GM21447 (cell line): ENCODE results near the gene ATXN7L3.
"Not testable (repeated sequence)": the region's sequence is repeated elsewhere in the genome, so short reads cannot be mapped to it uniquely, and the experiment has no call there.

ENCODE experiments used
- ATAC-seq: cut with Tn5 transposase; IDR thresholded peaks from one replicate; pipeline ENCODE4 v1.9.1; 2021; ENCODE audit not compliant: unreplicated experiment

ATXN7L3 gene

DNA sequence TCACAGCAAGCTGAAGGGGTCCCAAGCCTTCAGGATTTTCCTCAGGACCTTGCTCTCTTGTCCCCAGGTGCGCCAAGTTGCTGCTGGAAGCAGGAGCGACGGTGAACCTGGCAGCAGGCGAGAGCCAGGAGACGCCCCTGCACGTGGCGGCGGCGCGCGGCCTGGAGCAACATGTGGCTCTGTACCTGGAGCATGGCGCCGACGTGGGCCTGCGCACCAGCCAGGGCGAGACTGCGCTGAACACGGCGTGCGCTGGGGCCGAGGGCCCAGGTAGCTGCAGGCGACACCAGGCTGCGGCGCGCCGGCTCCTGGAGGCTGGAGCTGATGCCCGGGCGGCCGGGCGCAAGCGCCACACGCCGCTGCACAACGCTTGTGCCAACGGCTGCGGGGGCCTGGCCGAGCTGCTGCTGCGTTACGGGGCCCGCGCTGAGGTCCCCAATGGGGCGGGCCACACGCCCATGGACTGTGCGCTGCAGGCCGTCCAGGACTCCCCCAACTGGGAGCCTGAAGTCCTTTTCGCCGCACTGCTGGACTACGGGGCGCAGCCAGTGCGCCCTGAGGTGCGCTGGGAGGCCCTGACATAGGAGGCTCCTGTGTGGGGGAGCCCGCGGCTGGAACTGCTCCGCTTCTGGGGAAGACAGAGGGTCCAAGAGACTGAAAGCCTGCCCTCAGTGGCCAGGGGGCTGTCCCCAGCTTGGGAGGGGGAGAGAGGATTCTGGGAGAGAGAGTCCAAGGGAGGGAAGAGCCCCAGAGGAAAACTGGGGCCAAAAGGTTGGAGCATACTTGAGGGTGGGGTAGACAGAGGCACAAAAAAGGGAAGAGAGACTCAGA lies 22.8 kb downstream of the ATXN7L3 start:
- no peak for ATAC-seq

DNA sequence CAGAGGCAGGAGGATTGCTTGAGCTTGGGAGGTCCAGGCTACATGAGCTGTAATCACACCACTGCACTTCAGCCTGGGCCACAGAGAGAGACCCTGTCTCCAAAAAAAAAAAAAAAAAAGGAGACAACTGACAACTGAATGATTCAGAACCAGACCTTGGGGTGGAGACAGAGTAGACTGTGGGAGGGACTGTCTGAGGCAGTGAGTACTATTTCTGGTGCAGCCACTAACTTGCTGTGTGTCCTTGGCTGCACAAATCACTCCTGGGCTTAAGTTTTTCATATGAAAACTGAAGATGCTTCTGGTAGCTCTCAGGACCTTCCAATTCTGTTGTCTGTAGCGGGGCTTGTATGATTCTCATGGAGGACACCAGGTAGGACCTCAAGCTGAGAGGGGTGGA lies 23.4 kb downstream of the ATXN7L3 start:
- no peak for ATAC-seq

DNA sequence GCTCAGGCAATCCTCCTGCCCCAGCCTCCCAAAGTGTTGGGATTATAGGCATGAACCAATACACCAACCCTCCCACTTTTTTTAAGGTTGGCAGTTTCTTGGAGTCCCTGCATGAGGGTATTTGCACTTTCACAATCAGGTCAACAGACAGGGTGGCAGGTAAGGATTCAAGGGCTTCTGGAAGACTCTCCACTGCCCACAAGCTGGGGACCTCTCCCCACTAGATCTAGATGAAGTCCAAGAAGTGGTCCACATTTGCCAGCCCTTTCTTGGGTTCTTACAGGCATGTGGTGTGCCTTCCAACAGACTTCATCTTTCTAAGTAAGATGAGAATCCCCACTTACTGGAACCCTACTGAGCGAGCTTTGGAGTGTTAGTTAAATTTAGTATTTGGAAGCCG lies 25.3 kb downstream of the ATXN7L3 start:
- no peak for ATAC-seq

DNA sequence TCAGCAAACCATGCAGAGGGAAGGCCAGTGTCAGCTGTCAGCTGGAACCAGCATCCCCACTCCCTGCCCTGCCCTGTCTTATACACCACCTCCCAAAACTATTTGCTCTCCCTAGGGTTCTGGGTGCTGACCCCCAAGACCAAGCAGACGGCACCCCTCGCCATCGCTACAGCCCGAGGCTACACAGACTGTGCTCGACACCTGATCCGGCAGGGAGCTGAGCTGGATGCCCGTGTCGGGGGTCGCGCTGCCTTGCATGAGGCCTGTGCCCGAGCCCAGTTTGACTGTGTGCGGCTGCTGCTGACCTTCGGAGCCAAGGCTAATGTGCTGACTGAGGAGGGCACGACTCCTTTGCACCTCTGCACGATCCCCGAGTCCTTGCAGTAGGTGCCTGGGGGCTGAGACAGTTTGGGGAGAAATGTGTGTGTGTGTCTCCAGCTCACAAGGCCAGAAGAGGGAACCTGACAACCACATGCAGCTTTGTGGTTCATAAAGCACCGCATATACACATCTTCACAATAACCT lies 27.7 kb downstream of the ATXN7L3 start:
- no peak for ATAC-seq

DNA sequence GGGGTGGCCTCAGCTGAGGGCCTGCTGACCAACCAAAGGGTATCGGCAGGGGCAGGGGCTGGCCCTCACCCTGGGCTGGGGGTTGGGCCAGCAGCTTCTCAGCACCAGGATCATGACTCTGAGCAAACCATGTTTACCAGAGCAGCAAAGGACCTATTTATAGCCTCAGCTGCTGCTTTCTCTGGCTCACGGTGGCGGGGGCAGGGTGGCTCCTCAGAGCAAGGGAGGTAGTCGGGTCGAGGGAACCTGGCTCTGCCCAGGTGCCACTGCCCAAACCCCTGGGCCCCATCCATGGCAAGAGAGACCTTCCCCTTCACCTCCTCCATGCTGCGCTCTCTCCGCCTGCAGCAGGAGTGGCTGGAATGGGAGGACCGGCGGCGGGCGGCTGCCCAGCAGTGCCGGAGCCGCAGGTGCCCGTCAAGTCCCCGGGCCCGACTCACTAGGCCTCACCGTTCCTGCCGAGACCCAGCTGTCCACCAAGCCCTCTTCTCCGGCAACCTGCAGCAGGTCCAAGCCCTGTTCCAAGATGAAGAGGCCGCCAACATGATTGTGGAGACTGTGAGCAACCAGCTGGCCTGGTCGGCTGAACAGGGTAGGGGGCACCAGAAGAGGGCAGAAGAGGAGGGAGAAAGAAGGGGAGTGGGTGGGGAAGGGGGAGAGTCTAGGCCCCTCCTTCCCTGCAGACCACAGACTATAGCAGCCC lies 29.0 kb downstream of the ATXN7L3 start, which contains the start of gene ASB16:
Gene ASB16 (plus strand): TSS at position 206 of the 703 bp plus-strand sequence. CDS start 86 bp downstream, at position 292.
- ATAC-seq, result no peak

DNA sequence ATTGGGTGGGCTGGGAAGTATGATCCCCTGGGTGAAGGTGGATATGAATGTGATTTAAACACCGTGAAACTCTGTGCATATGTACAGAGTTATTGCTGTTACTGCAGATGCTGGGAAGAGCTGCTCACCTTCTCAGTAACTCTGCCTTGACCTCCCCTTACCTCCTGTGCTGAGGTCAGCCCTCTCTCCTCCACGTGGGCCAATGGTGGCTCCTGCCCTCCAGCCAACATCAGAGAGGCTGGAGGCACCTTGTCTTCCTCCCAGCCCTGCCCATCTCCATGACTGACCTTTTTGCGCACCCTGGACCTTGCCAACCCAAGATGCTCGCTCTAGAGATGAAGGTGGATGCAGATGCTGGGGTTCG lies 29.6 kb downstream of the ATXN7L3 start:
- ATAC-seq, result no peak

DNA sequence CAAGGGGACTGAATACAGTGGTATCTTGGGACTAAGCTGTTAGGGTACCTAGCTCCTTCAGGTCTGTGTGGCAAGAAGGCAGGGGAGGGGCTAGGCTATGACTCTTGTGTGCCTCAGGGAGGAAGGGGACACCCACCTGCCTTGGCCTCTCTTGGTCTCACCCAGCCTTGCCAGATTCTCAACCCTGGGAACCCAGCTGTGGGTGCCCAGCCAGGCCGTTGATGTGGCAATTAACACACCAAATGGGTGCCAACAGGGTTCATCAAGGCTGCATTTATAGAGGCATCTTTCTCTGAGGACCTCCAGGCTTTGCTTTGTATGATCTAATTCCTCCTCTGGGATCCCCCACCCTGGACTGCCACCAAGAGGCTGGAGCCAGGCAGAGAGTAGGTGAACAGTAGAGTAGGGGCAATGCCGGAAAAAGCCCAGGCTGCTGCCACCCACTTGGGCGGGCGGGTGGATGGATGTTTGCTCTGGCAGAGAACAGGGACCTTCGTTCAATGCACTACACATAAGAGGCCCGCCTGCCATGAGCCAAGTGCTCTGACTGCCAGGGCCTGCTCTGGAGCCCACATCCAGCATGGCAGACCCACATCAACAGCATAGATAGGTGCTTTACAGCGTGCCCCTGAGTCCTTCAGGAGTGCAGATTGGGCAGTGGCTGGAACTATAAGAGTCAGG lies 32.4 kb downstream of the ATXN7L3 start:
- no peak for ATAC-seq

DNA sequence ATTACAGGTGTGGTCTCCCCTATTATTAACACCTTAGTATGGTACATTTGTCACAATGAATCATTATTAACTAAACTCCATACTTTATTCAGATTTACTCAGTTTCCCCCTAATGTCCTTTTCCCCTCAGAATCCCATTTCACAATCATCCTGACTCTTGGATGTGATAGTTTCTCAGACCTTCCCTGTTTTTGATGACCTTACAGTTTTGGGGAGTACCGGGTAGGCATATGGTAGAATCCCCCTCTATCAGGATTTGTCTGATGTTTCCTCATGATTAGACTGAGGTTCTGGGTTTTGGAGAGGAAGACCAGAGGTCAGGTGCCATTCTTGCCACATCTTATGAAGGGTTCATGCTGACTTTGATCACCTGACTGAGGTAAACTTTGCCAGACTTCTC lies 35.2 kb downstream of the ATXN7L3 start:
- ATAC-seq, result no peak

DNA sequence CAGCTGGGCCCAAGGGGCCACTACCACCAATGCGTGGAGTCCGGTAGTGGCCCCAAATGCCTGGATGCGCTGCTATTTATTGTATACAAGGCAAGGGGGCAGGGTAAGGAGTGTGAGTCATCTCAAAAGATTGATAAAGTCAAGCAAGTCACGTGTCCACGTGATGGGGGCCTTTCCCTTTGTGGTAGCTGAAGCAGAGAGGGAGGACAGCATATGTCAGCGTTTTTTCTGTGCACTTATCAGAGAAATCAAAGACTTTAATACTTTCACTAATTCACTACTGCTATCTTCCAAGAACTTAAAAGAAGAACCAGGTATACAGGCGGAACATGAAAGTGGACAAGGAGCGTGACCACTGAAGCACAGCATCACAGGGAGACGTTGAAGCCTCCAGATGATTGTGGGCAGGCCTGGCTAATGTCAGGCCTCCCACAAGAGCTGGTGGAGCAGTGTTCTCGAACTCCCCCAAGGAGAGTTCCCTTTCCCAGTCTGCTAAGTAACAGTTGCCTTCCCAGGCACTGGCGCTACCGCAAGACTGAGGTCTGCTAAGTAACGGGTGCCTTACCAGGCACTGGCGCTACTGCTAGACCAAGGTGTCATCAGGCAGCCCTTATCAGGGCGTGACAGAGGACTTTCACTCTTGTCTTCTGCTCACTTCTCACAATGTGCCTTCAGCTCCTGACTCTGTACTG lies 40.0 kb downstream of the ATXN7L3 start:
- no peak for ATAC-seq

DNA sequence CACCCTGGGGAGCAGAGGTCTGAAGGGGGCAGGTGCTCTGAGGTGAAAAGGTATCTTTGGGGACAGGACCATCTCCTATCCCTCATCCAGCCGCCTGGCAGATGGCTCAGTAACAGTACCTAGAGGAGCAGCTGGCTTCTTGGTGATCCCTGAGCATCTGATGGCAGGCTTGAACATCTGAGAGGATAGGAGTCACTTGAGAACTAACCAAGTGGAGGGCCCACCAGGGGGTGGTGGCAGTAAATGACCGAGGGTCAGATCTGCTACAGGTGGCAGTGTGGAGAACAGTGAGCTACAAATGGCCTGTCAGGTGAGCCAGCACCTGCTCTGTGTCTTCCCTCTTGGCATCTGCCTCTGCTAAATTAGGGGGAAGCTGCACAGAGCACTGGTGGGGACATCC lies 44.2 kb downstream of the ATXN7L3 start:
- ATAC-seq, result no peak

DNA sequence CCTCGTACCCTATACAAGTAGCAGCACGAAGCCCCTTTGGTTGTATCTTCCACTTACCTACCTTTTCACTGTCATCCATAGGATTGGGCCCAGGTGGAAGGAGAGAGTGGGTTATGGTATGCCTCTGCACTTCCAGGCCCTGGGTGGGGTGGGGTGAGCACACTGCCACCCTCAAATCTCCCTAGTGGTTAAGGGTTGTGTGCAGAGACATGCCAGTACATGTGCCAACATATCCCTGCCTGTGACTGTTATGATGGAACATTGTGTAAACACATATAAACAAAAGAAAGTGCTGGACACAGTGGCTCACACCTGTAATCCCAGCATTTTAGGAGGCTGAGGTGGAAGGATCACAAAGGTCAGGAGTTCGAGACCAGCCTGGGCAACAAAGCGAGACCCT lies 46.8 kb downstream of the ATXN7L3 start:
- ATAC-seq, result no peak

DNA sequence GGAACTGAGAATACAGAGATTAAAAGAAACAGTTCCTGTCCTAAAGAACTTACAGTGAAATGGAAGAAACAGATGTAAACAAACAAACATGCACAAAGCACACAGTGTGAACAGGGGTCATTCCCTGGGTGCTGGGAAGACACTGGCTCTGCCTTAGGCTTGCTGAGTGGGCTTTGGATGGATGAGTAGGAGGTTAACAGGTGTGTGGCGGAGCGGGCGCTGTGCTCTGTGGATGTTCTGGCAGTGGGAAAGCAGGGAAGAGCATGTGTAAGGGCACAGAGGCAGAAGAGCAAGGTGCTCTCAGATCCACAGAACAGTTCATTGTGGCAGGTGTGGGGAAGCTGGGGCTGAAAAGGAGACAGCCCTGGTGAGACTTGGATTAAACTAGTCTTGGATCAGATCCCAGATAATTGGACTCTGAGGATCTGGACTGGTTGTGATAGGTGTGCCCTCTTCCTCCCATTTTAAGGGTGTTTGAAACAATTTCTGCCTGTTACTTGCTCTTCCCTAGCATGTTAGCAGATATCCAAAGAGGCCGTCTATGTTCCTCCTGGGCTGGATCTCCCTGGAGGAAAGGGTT lies 49.8 kb downstream of the ATXN7L3 start:
- ATAC-seq, result no peak

DNA sequence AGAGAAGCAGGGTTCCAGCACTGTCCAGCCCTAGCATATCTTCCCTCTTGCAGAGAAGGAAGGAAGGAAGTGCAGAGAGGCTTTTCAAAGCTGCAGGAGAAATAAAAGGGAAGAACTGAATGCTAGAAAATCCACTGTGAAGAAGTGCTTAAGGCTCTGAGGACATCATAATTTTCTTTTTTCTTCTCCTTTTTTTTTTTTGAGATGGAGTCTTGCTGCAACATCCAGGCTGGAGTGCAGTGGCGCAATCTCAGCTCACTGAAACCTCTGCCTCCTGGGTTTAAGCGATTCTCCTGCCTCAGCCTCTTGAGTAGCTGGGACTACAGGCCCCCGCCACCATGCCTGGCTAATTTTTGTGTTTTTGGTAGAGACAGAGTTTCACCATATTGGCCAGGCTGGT lies 50.6 kb downstream of the ATXN7L3 start:
- ATAC-seq, result not testable (repeated sequence)

DNA sequence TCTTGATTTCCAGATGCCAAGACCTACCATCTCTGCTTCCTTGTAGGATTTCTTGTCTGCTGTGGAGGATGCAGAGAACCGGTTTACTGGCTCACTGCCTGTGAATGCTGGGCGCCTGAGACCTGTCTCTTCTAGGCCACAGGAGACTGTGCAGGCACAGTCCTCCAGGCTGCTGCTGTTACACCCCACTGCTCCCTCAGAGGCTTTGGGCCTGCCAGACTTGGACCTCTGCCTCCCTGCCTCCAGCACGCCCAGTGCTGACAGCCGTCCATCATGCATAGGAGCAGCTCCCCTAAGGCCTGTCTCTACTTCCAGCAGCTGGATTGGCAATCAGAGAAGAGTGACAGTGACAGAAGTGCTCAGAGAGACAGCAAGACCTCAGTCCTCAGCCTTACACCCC lies 51.9 kb downstream of the ATXN7L3 start:
- ATAC-seq, result no peak

DNA sequence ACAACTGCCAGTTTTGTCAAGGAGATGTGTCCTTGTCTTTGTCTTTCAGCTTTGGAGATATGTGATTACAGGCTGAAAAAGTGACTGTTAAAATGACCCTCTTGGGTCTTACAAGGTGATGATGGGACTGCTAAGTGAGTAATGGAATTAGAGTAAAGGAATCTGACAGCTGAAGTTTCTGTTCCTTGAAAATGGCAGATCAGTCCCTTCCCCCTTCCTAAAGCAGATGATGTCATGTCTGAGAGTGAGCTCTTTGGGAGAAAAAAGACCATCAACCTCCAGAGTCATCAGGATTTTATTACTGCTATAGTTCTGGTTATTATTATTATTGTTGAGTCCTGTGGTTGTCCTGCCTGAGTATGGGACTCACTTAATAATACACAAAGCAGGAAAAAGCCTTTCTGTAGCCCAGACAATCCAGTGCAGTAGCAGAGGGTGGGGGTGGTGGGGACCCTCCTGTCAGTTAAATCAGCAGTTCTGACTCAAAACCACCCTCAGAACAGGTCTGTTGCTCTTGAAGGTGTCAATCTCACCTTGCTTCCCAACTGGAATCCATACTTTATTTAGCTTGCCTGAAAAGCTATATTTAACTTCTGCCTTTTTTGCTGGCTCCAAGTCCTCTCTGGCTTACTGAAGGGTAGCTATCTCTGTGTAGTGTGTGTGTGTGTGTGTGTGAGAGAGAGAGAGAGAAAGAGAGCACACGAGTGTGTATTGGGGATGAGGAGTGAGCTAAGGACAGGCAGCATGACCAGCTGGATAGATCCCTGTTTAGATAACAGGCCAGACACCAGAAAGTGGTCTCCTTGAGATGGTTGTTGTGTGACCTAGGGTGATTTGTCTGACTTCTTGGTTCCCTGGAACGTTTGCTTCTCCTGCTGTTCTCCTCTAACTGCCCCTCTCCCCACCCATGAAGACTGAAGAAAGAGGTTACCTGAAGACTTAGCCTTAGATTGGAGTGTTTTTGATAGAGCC lies 53.0 kb downstream of the ATXN7L3 start:
- no peak for ATAC-seq

DNA sequence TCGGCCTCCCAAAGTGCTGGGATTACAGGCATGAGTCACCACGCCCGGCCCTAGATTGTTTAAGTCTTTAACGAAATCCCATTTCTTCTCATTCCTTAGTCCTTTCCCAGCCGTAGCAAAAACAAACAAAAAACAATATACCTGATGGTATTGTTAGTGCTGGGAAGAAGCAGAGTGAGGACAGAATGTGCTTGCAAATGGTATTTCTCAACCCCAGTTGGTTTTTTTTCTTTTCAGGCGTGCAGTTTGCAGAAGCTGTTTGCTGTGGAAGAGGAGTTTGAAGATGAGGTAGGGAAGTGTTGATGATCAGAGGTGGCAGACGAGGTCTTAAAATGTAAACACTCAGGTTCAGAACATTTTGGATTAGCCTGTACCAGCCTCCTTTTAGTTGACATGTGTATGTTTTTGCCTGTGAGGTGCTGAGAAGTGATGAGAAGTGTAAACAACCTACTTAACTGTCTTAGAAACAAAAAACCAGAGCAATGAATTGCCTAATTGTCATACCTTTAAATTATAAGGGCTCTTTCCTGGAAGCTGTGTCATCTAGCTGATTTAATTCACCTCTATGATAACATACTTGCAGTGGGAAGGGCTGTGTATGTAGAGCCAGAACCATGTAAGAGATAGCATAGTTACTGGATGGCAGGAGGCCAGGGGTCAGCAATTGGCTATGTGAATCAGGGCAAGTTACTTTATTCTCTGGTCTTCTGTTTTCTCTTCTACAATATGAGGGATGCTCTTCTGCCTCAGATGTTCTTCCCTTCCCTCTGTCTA lies 54.5 kb downstream of the ATXN7L3 start:
- no peak for ATAC-seq

DNA sequence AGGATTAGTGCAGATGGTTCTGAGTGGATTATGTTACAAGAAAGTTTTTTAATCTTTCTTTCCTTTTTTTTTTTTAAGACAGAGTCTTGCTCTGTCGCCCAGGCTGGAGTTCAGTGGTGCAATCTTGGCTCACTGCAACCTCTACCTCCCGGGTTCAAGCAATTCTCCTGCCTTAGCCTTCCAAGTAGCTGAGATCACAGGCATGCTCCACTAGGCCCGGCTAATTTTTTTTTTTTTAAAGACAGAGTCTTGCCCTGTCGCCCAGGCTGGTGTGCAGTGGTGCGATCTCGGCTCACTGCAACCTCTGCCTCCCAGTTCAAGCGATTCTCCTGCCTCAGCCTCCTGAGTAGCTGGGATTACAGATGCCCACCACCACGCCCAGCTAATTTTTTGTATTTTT lies 55.8 kb downstream of the ATXN7L3 start:
- ATAC-seq, result not testable (repeated sequence)
